Measurements from ENCODE around the gene GPC6.
A peak's percentile ranks its signal among the peaks of the same experiment; 100 is the strongest.

GPC6 gene

DNA sequence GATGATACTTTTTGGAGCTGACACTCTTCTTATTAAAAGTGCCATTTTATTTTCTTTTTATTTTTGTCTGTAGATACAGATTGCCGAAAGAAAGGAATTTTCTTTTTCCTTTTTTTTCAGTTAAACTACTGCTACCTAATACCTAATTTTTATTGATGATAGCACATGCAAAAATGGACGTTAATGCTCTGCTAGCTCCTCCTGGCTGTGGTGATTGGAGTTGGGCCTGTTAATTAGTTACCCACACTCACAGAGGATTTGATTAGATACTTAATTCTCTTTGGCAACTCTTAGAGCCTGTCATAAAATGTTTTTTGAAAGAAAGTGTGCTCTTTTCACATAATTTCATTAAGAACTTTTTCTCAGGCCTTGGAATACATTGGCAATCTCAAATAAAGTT is 886.1 kb downstream of the GPC6 start:
- no peak for DNase-seq (ENCODE audit: low read depth)

DNA sequence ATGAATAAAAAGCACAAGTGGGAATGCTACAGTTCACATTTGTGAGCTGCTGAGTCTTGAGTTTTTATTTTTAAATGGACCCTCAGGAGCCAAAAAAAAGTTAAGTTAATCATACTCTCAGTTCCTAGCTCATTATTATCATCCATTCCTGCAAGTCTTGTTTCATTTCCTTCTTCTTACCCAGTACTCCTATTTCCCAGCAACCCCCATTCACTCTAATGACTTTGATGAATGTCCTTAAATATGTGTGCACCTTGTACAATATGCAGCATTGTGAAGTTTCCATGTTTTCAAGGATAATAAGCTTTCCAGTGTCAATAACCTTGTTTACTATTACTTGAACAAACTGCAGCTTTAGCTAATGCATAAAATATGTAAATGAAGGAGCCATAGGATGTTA is 886.6 kb downstream of the GPC6 start:
- DNase-seq (ENCODE audit: low read depth): no peak

DNA sequence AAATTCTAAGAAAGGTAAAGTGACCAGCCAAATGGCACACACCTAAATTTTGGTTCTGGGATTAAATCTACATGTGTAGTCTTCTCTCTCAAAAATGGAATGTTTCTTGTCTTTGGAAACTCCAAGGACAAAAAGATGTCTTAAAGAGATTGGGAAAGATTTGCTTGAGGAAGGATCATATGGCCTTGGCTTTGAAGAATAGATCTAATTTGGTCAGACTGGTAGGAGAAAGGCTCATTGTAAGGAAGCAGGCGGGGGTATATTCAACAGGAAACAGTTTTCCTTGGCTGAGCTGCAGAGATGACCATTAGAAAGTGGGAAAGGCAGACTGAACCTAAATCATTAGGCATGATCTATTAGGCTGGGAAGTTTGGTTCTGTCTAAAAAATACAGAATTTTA is 887.6 kb downstream of the GPC6 start:
- DNase-seq (ENCODE audit: low read depth): no peak

DNA sequence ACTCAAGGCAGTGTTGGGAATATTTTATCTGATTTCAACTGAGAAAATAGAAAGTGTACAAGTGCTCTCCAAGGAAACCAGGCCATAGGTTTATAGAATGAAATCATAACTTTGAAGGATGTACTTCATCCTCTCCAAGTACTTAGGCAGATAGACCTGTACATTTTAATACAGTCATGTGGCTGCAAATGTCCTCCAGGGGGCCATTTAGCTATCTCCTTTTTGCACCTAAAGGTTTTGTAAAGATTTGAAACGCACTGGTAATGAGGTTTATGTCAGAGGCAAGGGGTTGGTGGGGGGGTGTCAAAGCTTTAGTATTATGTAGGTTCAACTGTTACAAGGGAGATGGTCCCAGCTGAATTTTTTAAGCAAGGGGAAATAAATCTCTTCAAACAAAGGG is 888.4 kb downstream of the GPC6 start:
- no peak for DNase-seq (ENCODE audit: low read depth)

DNA sequence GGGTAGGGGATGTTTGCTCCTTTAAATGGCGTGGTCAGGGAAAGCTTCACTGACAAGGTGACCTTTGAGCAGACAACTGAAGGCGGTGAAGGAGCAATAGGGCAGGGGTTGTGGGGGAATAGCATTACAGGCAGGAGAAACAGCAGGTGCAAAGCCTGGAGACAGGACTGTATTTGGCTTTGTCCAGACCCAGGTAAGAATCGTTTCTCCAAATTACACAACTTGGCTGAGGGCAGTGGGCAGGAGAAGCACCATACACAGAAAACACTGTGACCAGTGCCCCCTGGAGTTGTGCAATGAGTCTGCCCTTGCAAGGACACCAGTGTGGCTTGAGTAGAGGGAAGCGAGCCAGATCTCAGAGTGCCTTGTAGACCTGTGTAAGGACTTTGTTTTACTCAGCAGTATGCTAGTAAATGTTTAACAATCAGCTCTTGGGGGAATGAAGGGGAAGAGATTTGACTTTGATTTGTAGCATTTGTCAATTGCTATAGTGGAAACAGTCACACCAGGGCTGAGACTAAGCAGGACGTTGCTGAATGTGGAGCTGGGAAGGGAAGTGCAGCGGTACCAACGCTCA is 892.8 kb downstream of the GPC6 start:
- DNase-seq (ENCODE audit: low read depth): no peak

DNA sequence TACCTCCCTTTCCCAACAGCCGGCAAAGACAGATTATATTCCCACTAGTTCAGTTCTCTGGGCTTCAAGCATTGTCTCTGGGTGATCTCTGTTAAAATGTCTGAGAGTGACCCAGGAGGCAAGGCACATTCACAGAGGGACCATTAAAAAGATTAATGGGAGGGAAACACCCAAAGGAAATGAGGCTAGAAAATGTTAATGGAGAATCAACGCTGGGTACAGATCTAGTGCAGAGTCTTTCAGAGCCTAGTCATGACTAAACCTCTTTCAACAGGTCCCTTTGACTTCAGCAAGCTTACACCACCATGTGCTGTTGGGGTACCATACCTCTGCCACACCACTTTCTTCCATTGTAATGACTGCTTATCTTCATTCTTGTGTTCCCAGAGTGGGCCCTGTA is 894.3 kb downstream of the GPC6 start:
- no peak for DNase-seq (ENCODE audit: low read depth)

- no peak for DNase-seq (ENCODE audit: low read depth)
Measured at GRCh38 chr13:94121686-94122085, 895.1 kb downstream of the GPC6 start.

DNA sequence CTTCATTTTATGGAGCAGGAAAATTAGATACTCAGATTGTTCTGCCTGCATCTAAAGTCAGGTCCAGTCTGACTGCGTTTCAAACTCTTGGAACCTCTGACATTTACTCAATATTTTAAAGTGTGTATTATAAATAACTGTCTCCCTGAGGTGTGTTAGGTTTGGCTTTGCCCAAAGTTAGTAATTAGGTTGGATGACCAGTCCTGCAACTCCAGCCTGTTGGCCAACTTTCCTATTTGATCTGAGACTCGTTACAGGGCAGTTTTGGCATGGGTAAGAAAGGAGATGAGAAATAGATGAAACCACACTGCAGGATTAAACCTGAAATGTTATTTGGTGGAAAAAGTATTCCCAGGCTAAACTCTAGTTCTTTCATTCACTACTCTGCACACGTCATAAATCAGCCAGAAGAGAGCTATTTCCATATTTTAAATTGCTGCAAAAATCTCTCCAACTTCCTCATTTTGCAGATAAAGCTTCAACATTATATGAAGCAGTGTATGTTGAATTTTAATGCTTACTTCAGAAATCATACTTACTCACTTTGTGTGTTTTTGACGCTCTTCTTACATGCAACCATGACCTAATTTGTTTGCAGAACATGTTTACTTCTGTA is 895.8 kb downstream of the GPC6 start:
- DNase-seq (ENCODE audit: low read depth): no peak

GRCh38 chr13:94123557-94123956 is 897.0 kb downstream of the GPC6 start:
- no peak for DNase-seq (ENCODE audit: low read depth)

- no peak for DNase-seq (ENCODE audit: low read depth)
Measured at GRCh38 chr13:94128430-94128829, 901.8 kb downstream of the GPC6 start.

- DNase-seq (ENCODE audit: low read depth): no peak
Measured at GRCh38 chr13:94129490-94129894, 902.9 kb downstream of the GPC6 start.

DNA sequence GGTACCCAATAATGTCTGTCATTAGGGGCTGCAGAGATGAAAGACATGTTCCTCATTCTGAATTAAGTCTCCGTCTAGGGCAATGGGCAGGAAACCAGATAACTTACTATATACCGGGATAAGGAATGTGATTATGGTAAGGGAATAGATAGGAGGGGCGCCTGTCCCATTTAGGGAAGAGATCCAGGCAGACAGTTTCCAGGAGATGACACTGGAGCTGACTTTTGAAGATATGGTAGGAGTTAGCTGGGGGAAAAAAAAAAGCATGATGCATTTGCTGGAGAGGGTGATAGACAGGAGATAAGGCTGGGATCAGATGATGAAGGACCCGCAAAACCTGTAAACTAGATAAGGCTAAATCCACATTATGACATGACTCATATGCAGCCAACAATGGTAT is 912.2 kb downstream of the GPC6 start:
- no peak for DNase-seq (ENCODE audit: low read depth)

DNA sequence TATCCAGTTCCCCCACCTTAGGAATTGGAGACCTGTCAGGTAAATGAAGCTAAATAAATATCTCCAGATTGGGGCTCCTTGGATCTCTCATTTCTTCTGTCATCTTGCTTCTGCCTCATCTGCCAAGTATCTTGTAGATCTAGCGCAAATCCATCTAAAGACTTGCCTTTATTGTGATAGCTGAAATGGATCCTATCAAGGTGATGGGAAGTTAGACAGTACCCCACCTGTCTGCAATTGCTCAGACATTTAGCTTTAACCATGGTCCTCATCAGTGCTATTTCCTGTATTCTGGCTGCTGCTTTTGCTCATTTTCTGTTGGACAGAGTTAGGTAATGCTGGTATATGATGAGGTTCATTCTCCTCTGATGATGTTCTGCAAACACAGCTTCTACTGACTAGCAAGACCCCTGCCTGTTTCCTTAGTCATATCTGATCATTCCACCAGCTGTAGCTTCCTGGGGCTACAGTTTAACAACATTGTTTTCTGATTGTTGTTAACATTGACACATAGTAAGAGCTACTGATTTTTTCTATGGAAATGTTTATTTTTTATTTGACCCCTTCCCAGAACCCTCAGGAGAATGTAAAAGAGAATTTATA is 912.9 kb downstream of the GPC6 start:
- DNase-seq (ENCODE audit: low read depth): no peak

DNA sequence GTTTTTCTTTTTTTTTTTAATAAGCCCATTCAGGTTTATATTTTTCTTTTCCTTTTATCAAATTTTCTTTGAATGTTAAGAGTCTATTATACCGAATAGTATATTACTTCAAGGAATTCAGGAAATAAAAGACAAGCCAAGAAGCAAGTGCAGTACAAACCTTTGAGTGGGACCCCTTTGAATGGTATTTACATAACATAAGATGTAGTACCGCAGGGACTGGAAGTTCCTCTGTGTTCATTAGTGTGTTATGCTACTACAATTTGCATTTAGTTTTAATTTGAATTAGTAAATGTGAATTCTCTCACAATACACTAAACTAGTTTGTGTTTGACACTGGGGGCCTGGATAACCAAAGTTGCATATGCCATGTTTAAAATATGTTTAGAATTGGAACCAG is 913.4 kb downstream of the GPC6 start:
- DNase-seq (ENCODE audit: low read depth): no peak

DNA sequence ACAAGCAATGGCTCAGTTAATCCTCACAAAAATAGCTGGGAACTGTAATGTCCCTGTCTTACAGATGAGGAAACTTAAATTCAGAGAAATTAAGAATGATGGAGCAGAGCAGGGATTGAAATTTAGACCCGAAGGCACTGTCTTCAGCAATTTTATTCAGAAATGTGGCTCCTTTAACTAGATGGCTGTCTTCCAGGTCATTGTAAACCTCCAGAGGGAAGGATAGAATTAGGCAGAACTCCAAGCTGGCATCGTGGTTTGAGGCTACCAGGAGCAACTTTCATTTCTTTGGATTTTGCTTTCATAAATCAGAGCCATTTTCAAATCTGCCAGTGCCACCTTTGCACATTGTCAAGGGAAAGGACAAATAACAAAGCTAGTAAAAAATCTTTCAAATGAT is 913.9 kb downstream of the GPC6 start:
- DNase-seq (ENCODE audit: low read depth): no peak

GRCh38 chr13:94143624-94144350 is 917.2 kb downstream of the GPC6 start:
- DNase-seq (ENCODE audit: low read depth): no peak

DNA sequence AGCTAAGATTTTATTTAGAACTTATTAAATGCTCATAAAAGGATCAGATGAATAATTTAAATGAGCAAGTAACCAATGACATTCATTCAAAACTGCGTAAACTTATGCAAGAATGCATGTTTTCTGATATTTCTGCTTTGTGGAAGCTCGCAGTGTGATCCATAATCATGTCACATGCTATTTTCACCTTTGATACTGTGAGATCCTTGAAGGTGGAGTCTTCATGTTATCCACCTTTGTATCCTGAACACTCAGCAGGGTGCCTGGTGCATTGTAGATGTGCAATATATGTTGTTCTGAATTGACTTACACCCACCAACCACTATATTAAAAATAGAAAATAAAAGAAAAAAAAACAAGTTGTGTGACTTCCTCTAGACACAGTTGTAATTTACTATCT is 919.4 kb downstream of the GPC6 start:
- no peak for DNase-seq (ENCODE audit: low read depth)

DNA sequence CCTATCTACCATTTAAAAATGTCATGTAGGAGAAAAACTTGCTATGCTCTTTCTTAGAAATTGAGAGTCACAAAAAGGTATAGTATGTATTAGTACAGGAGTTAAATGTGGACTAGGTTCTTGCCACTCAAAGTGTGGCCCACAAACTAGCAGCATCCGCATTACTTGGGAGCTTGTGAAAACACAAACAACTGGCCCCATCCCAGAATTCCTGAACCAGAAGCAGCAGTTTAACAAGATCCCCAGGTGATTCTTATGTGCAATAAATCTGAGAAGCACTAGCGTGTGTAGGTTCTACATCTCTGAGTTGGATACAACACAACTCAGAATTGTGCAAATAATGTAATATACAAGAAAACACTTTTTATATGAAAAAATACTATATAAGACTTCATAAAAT is 927.0 kb downstream of the GPC6 start:
- no peak for DNase-seq (ENCODE audit: low read depth)

GRCh38 chr13:94154367-94154766 is 927.8 kb downstream of the GPC6 start:
- peak; percentile 72 for DNase-seq (ENCODE audit: low read depth)

GRCh38 chr13:94157705-94158218 is 931.2 kb downstream of the GPC6 start:
- DNase-seq (ENCODE audit: low read depth): no peak

DNA sequence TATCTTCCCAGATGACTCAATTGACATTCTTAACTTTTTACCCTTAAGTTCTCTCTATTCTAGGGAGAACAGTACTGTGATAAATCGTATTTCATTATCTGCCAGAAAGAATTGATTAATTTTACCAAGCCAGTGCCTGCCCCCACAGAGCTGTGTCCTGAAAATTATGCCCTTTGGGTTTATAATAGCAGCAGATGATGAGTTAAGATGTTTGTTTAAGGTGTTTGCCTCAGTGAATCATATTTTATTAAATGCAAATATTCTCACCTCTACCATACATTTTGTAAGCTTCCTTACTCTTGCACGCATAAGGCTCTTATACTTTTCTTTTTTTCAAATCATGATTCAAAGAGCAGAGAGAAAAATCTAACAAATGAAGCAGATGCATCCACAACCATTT is 934.3 kb downstream of the GPC6 start:
- no peak for DNase-seq (ENCODE audit: low read depth)

GRCh38 chr13:94162289-94162688 is 935.7 kb downstream of the GPC6 start:
- DNase-seq (ENCODE audit: low read depth): no peak

DNA sequence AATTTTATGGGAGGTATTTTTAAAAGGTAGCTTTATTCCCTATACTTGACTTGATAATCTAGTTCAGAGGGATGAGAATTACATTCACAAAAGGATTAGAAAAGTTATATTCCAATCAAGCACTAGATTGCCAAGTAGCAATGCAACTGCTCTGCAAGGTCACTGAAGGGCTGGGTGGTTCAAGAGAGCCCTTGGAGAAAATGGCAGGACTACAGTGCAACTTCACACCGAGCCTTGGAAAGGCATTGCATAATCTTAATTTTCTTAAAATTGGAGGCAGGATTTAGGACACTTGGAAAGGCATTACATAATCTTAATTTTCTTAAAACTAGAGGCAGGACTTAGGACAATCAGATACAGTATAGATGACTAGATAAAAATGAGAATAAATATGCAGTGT is 936.9 kb downstream of the GPC6 start:
- no peak for DNase-seq (ENCODE audit: low read depth)
